HepG2 (cell line): Measurements from ENCODE around the gene PCYT2. TPM values are rescaled to one million over a fixed set of nuclear protein-coding genes. Genes with fewer than 3 reads are reported as not detected.

Source experiments
- CREBL2 ChIP-seq: sonication (generic); formaldehyde crosslinking; IDR thresholded peaks from 2 replicates; pipeline ENCODE4 v1.8.1; 2023; ENCODE audit warnings: missing genetic modification reagents, mild to moderate bottlenecking, borderline replicate concordance
- KLF15 ChIP-seq: sonication (generic); formaldehyde crosslinking; IDR thresholded peaks from 2 replicates; pipeline ENCODE4 v1.8.1; 2023; ENCODE audit warnings: borderline replicate concordance, mild to moderate bottlenecking, inconsistent platforms, missing genetic modification reagents, mixed read lengths
- NCOA2 ChIP-seq: sonication (generic); formaldehyde crosslinking; IDR thresholded peaks from 2 replicates; pipeline ENCODE4 v1.8.0; 2022; ENCODE audit warnings: inconsistent platforms
- NR2F2 ChIP-seq: IDR thresholded peaks from 2 replicates; pipeline ENCODE4 v1.6.1; 2012; ENCODE audit warnings: low read depth, inconsistent platforms, borderline replicate concordance
- SOX6 ChIP-seq, 2 experiments: fragments of 450-650 bp in 1 of 2; sonication (generic) in 1 of 2; formaldehyde crosslinking in 1 of 2; IDR thresholded peaks; 2 replicates each; pipeline versions ENCODE4 v1.4.0 to v1.6.1; 2017 to 2020; ENCODE audit warnings: antibody characterized with exemption in 1 of 2, mild to moderate bottlenecking in 1 of 2, missing genetic modification reagents in 1 of 2
- TBL1XR1 ChIP-seq: fragments of 150-350 bp; IDR thresholded peaks from 2 replicates; pipeline ENCODE4 v1.6.1; 2014; ENCODE audit warnings: borderline replicate concordance, low read length; ENCODE audit not compliant: partially characterized antibody
- ZBTB8A ChIP-seq: sonication (generic); formaldehyde crosslinking; IDR thresholded peaks from 2 replicates; pipeline ENCODE4 v1.4.0; 2020; ENCODE audit warnings: mild to moderate bottlenecking, low read depth, missing genetic modification reagents, borderline replicate concordance
- ZHX2 ChIP-seq, 2 experiments: sonication (generic) in 1 of 2; formaldehyde crosslinking in 1 of 2; IDR thresholded peaks; 2 replicates each; pipeline versions ENCODE4 v1.6.1 to v1.9.0; 2014 to 2022; ENCODE audit warnings: antibody characterized with exemption in 1 of 2, borderline replicate concordance in 1 of 2, inconsistent platforms in 1 of 2, low read depth in 1 of 2, missing genetic modification reagents in 1 of 2
- ZNF34 ChIP-seq: sonication (generic); formaldehyde crosslinking; IDR thresholded peaks from 2 replicates; pipeline ENCODE4 v1.4.0; 2020; ENCODE audit warnings: mild to moderate bottlenecking, missing genetic modification reagents, borderline replicate concordance
- ZNF776 ChIP-seq: sonication (generic); formaldehyde crosslinking; IDR thresholded peaks from 2 replicates; pipeline ENCODE4 v1.4.0; 2020; ENCODE audit warnings: mild to moderate bottlenecking, missing genetic modification reagents
- ZNF891 ChIP-seq: sonication (generic); formaldehyde crosslinking; IDR thresholded peaks from 2 replicates; pipeline ENCODE4 v1.5.0; 2020; ENCODE audit warnings: mild to moderate bottlenecking, missing genetic modification reagents
- ZSCAN21 ChIP-seq: sonication (generic); formaldehyde crosslinking; IDR thresholded peaks from 2 replicates; pipeline ENCODE4 v1.8.0; 2022; ENCODE audit warnings: mild to moderate bottlenecking, missing genetic modification reagents, moderate library complexity, borderline replicate concordance
- polyA plus RNA-seq, 8 experiments: library from polyadenylated mRNA; depleted of rRNA in 3 of 8; stranded (reverse) in 7 of 8; unstranded in 1 of 8; fragments of >200 nt; fragmentation: Illumina TruSeq in 4 of 8; extraction: Trizol in 4 of 8; gene quantifications; 2 replicates each; pipeline versions ENCODE4 v1.2.1 to v1.2.3, GENCODE V29; 2011 to 2016; ENCODE audit warnings: low read depth in 4 of 8, missing spikeins in 1 of 8, mixed read lengths in 1 of 8; ENCODE audit not compliant: insufficient read depth in 1 of 8
- total RNA-seq, 5 experiments: library from RNA; depleted of rRNA; stranded (reverse); fragments of >200 nt; fragmentation: Illumina TruSeq; extraction: Trizol; gene quantifications; 2 replicates each; pipeline ENCODE4 v1.2.3, GENCODE V29; 2016; ENCODE audit warnings: low read depth in 1 of 5
- TF ChIP-seq, protein P1 (sequence below): sonication (generic); formaldehyde crosslinking; IDR thresholded peaks from 2 replicates; pipeline ENCODE4 v1.4.0; 2020; ENCODE audit warnings: missing genetic modification reagents, borderline replicate concordance
- TF ChIP-seq, protein P2 (sequence below): fragments of 450-650 bp; IDR thresholded peaks from 2 replicates; pipeline ENCODE4 v1.6.1; 2017; ENCODE audit warnings: mild to moderate bottlenecking
- TF ChIP-seq, protein P3 (sequence below), 2 experiments: fragments of 450-650 bp in 1 of 2; sonication (generic) in 1 of 2; formaldehyde crosslinking; IDR thresholded peaks; 2 replicates each; pipeline versions ENCODE4 v1.5.0 to v1.8.0; 2020 to 2022; ENCODE audit warnings: mild to moderate bottlenecking in 1 of 2, missing genetic modification reagents in 1 of 2

Gene PCYT2
- total and polyA plus RNA-seq, 2 of the 13 experiments (the other 11 are each of a cell fraction or from before 2014, with no cell fraction given): 147 to 297 TPM

DNA sequence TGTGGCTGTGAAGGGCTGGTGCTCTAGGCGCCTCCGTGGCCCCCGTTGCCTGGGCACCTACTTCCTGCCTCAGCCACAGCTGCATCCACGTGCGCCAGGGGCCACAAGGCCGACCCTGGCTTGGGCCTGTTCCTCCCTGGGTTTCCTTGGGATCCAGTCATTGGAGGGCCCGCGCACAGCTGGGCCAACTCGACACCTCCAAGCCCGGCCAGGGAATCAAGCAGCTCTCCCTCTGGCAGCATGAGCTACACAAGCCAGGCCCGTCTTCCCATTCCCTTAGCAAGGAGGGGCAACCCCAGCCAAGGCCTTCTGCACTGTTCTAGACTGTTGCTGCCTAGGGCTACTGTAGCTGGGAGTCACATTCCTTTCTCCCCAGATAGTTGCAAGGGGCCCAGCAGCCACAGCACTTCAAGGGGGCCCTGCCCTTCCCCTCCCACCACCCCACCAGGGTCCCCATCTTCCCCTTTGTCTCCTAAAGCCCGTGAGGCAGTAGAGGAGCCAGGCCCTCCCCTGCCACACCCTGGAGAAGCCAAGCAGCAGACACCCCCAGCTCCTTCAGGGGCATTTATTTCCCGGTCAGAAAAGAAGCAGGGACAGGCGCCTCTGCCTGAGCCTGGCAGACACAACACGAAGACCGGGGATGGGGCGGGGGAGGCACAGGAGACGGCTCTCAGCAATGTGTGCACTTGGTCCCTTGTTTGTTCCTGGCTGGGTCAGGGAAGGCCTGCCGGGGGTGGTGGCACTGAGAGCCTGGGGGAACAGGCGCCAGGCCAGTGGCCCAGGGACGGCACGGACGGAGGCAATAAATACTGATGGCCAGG lies 43.8 kb downstream of the PCYT2 start (continued):
- TF ChIP-seq ZHX2 (IDR thresholded peaks at IDR 0.05; ENCODE audit: low read depth): no peak
- TF ChIP-seq ZHX2 (CRISPR knock-in tag; IDR thresholded peaks at IDR 0.05; ENCODE audit: borderline replicate concordance): no peak
- peak; percentile 22; the same call in 1 of the 2 replicates for TF ChIP-seq ZNF776
- TF ChIP-seq, protein P1, sequence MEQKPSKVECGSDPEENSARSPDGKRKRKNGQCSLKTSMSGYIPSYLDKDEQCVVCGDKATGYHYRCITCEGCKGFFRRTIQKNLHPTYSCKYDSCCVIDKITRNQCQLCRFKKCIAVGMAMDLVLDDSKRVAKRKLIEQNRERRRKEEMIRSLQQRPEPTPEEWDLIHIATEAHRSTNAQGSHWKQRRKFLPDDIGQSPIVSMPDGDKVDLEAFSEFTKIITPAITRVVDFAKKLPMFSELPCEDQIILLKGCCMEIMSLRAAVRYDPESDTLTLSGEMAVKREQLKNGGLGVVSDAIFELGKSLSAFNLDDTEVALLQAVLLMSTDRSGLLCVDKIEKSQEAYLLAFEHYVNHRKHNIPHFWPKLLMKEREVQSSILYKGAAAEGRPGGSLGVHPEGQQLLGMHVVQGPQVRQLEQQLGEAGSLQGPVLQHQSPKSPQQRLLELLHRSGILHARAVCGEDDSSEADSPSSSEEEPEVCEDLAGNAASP (CRISPR knock-in tag): 0 out of 2 replicates have a peak, but pooled peaks have one; percentile 22
- 0 out of 2 replicates have a peak, but pooled peaks have one; percentile 68 for TF ChIP-seq CREBL2 (CRISPR knock-in tag)
- TF ChIP-seq, protein P2, sequence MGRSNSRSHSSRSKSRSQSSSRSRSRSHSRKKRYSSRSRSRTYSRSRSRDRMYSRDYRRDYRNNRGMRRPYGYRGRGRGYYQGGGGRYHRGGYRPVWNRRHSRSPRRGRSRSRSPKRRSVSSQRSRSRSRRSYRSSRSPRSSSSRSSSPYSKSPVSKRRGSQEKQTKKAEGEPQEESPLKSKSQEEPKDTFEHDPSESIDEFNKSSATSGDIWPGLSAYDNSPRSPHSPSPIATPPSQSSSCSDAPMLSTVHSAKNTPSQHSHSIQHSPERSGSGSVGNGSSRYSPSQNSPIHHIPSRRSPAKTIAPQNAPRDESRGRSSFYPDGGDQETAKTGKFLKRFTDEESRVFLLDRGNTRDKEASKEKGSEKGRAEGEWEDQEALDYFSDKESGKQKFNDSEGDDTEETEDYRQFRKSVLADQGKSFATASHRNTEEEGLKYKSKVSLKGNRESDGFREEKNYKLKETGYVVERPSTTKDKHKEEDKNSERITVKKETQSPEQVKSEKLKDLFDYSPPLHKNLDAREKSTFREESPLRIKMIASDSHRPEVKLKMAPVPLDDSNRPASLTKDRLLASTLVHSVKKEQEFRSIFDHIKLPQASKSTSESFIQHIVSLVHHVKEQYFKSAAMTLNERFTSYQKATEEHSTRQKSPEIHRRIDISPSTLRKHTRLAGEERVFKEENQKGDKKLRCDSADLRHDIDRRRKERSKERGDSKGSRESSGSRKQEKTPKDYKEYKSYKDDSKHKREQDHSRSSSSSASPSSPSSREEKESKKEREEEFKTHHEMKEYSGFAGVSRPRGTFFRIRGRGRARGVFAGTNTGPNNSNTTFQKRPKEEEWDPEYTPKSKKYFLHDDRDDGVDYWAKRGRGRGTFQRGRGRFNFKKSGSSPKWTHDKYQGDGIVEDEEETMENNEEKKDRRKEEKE: no peak
- no peak for TF ChIP-seq ZBTB8A (CRISPR knock-in tag)
- no peak; the same call in 1 of the 2 replicates for TF ChIP-seq ZNF891 (CRISPR knock-in tag)
- TF ChIP-seq ZNF34 (CRISPR knock-in tag): peak; percentile 53; the same call in 1 of the 2 replicates
- no peak for TF ChIP-seq NCOA2 (CRISPR knock-in tag)
- 0 out of 2 replicates have a peak, but pooled peaks have one; percentile 82 for TF ChIP-seq KLF15 (CRISPR knock-in tag)
- peak; percentile 94 for TF ChIP-seq ZSCAN21 (CRISPR knock-in tag)
- TF ChIP-seq NR2F2: no peak
- TF ChIP-seq TBL1XR1: no peak
- TF ChIP-seq SOX6 (IDR thresholded peaks at IDR 0.05): no peak
- peak; percentile 9; the same call in 1 of the 2 replicates for TF ChIP-seq SOX6 (CRISPR knock-in tag; IDR thresholded peaks at IDR 0.05)
- TF ChIP-seq, protein P3, sequence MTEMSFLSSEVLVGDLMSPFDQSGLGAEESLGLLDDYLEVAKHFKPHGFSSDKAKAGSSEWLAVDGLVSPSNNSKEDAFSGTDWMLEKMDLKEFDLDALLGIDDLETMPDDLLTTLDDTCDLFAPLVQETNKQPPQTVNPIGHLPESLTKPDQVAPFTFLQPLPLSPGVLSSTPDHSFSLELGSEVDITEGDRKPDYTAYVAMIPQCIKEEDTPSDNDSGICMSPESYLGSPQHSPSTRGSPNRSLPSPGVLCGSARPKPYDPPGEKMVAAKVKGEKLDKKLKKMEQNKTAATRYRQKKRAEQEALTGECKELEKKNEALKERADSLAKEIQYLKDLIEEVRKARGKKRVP (CRISPR knock-in tag; IDR thresholded peaks at IDR 0.05): no peak; a peak in 2 of 4 replicates
